MM.1S (cell line): ENCODE results near the gene IFNGR2.

Source experiments
- DNase-seq: peaks from one replicate; pipeline ENCODE4 v3.0.0-alpha.2; 2015
- H2AFZ ChIP-seq: fragments of 300-600 bp; sonication (generic); 2 replicates; pipeline ENCODE4 v1.6.0; 2016; ENCODE audit warnings: antibody characterized with exemption, low read length
- H3F3A ChIP-seq: fragments of 300-600 bp; sonication (generic); 2 replicates; pipeline ENCODE4 v1.6.1; 2016; ENCODE audit warnings: mild to moderate bottlenecking, antibody characterized with exemption, low read length, moderate library complexity, mixed read lengths; ENCODE audit not compliant: insufficient read depth
- H3K27ac ChIP-seq: fragments of 300-600 bp; sonication (generic); 2 replicates; pipeline ENCODE4 v1.5.1; 2016; ENCODE audit warnings: mild to moderate bottlenecking, low read length
- H3K27me3 ChIP-seq: fragments of 300-600 bp; sonication (generic); replicated peaks from 2 replicates; pipeline ENCODE4 v1.6.0; 2016; ENCODE audit warnings: low read length; ENCODE audit not compliant: insufficient read depth
- H3K36me3 ChIP-seq: fragments of 300-600 bp; sonication (generic); replicated peaks from 2 replicates; pipeline ENCODE4 v1.6.1; 2016; ENCODE audit warnings: mild to moderate bottlenecking, low read length, mixed read lengths; ENCODE audit not compliant: insufficient read depth
- H3K4me1 ChIP-seq: fragments of 300-600 bp; sonication (generic); 2 replicates; pipeline ENCODE4 v1.6.1; 2016; ENCODE audit warnings: low read length, mixed read lengths
- H3K4me2 ChIP-seq: fragments of 300-600 bp; sonication (generic); 2 replicates; pipeline ENCODE4 v1.6.0; 2016; ENCODE audit warnings: low read depth, low read length
- H3K4me3 ChIP-seq: fragments of 300-600 bp; sonication (generic); 2 replicates; pipeline ENCODE4 v1.5.1; 2016; ENCODE audit warnings: low read length, mixed read lengths
- H3K79me2 ChIP-seq: fragments of 300-600 bp; sonication (generic); 2 replicates; pipeline ENCODE4 v1.6.1; 2016; ENCODE audit warnings: mixed run types, low read length, mixed read lengths
- H3K9ac ChIP-seq: fragments of 300-600 bp; sonication (generic); 2 replicates; pipeline ENCODE4 v1.6.1; 2016; ENCODE audit warnings: low read length, mixed read lengths
- H3K9me2 ChIP-seq: fragments of 300-600 bp; sonication (generic); replicated peaks from 2 replicates; pipeline ENCODE4 v1.6.1; 2016; ENCODE audit warnings: mild to moderate bottlenecking, low read length, mixed read lengths; ENCODE audit not compliant: insufficient read depth
- H3K9me3 ChIP-seq: fragments of 300-600 bp; sonication (generic); replicated peaks from 2 replicates; pipeline ENCODE4 v1.6.1; 2016; ENCODE audit warnings: mild to moderate bottlenecking, low read length, mixed read lengths; ENCODE audit not compliant: insufficient read depth
- H4K20me1 ChIP-seq: fragments of 300-600 bp; sonication (generic); 2 replicates; pipeline ENCODE4 v1.6.1; 2016; ENCODE audit warnings: mild to moderate bottlenecking, low read length, moderate library complexity, mixed read lengths; ENCODE audit not compliant: insufficient read depth
- EZH2 ChIP-seq: fragments of 300-600 bp; sonication (generic); optimal IDR thresholded peaks from 2 replicates; pipeline ENCODE3; 2017; ENCODE audit warnings: low read depth, mild to moderate bottlenecking, antibody characterized with exemption, low read length, mixed read lengths
- EZH2phosphoT487 ChIP-seq: fragments of 300-600 bp; sonication (generic); IDR thresholded peaks from 2 replicates; pipeline ENCODE4 v1.6.1; 2018; ENCODE audit warnings: antibody characterized with exemption, low read length
- TF ChIP-seq, protein P1 (sequence below): fragments of 300-600 bp; sonication (generic); IDR thresholded peaks from 2 replicates; pipeline ENCODE4 v1.5.1; 2016; ENCODE audit warnings: antibody characterized with exemption, low read length, mixed read lengths

IFNGR2 gene

GRCh38 chr21:33470701-33471100, 67.5 kb downstream of the IFNGR2 start:
- H3K27me3 ChIP-seq: no peaks in the 10 kb centered on the region
- H3K4me3 ChIP-seq: no peak overlapping the region
- no peak overlapping the region for H3K27ac ChIP-seq
- no peak overlapping the region for H3K9ac ChIP-seq
- H2AFZ ChIP-seq: no peak overlapping the region
- H4K20me1 ChIP-seq: no peaks in the 10 kb centered on the region
- H3K36me3 ChIP-seq: no peaks in the 10 kb centered on the region
- TF ChIP-seq EZH2phosphoT487: no peak
- no peak for TF ChIP-seq EZH2
- TF ChIP-seq, protein P1, sequence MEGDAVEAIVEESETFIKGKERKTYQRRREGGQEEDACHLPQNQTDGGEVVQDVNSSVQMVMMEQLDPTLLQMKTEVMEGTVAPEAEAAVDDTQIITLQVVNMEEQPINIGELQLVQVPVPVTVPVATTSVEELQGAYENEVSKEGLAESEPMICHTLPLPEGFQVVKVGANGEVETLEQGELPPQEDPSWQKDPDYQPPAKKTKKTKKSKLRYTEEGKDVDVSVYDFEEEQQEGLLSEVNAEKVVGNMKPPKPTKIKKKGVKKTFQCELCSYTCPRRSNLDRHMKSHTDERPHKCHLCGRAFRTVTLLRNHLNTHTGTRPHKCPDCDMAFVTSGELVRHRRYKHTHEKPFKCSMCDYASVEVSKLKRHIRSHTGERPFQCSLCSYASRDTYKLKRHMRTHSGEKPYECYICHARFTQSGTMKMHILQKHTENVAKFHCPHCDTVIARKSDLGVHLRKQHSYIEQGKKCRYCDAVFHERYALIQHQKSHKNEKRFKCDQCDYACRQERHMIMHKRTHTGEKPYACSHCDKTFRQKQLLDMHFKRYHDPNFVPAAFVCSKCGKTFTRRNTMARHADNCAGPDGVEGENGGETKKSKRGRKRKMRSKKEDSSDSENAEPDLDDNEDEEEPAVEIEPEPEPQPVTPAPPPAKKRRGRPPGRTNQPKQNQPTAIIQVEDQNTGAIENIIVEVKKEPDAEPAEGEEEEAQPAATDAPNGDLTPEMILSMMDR: no peak
- H3K4me2 ChIP-seq: no peak overlapping the region
- no peaks in the 10 kb centered on the region for H3F3A ChIP-seq
- DNase-seq: no peak
- no peaks in the 10 kb centered on the region for H3K4me1 ChIP-seq
- H3K9me2 ChIP-seq: no peaks in the 10 kb centered on the region
- no peaks in the 10 kb centered on the region for H3K9me3 ChIP-seq
- peaks cover 30% of the 10 kb centered on the region for H3K79me2 ChIP-seq

GRCh38 chr21:33473344-33473743, 70.1 kb downstream of the IFNGR2 start:
- Histone ChIP-seq H3K4me3 (no peak overlapping the region), H3K9me2 (no peaks in the 10 kb centered on the region), H3K4me2 (no peak overlapping the region), H3K36me3 (no peaks in the 10 kb centered on the region), H3F3A (peaks cover 2% of the 10 kb centered on the region; the same call in 1 of the 2 replicates), H3K27ac (no peak overlapping the region), H3K9ac (no peak overlapping the region), H4K20me1 (no peaks in the 10 kb centered on the region), H3K79me2 (peaks cover 47% of the 10 kb centered on the region), H3K9me3 (no peaks in the 10 kb centered on the region), H3K4me1 (no peaks in the 10 kb centered on the region), H3K27me3 (no peaks in the 10 kb centered on the region), H2AFZ (no peak overlapping the region)
- TF ChIP-seq EZH2phosphoT487: no peak
- TF ChIP-seq, protein P1: no peak
- TF ChIP-seq EZH2: no peak
- DNase-seq: no peak

DNA sequence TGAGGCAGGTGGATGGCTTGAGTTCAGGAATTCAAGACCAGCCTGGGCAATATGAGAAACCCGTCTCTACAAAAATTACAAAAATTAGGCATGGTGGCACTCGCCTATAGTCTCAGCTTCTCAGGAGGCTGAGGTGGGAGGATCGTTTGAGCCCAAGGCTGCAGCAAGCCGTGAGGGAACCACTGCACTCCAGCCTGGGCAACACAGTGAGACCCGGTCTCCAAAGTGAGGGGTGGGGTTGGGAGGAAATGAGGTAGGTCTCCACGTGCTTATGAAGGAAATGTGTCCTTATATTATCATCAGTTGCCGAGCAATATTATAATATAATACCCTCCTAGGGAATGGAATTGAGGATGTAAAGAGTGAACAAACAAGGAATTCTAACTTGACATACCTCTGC, 73.9 kb downstream of the IFNGR2 start:
- H3K79me2 ChIP-seq: peaks cover 43% of the 10 kb centered on the region
- H3K4me2 ChIP-seq: no peak overlapping the region

More for the DNA sequence above, 73.9 kb downstream of the IFNGR2 start:
- Histone ChIP-seq H3K4me1 (peaks cover 5% of the 10 kb centered on the region; the same call in 1 of the 2 replicates), H2AFZ (no peak overlapping the region), H3K9me3 (no peaks in the 10 kb centered on the region), H3K27ac (no peak overlapping the region), H4K20me1 (no peaks in the 10 kb centered on the region), H3K27me3 (no peaks in the 10 kb centered on the region), H3K36me3 (no peaks in the 10 kb centered on the region), H3K4me3 (no peak overlapping the region), H3K9ac (no peak overlapping the region), H3F3A (peaks cover 22% of the 10 kb centered on the region), H3K9me2 (no peaks in the 10 kb centered on the region)
- no peak for DNase-seq
- TF ChIP-seq EZH2: no peak
- TF ChIP-seq, protein P1: no peak
- TF ChIP-seq EZH2phosphoT487: no peak
